Coronary artery (tissue), 2 donors: ENCODE measurements around the gene UQCC2.

ENCODE experiments used
- DNase-seq: peaks from one replicate; pipeline ENCODE4 v3.0.0-alpha.2; 2017; ENCODE audit warnings: low spot score
- H3K27ac ChIP-seq, 2 donors: fragments of 200-600 bp; sonication (generic); one replicate each; pipeline ENCODE4 v1.5.1; 2016 to 2019
- H3K4me3 ChIP-seq: fragments of 200-600 bp; sonication (generic); 2 replicates; pipeline ENCODE4 v1.5.1; 2016; ENCODE audit warnings: mild to moderate bottlenecking, moderate library complexity
- TF ChIP-seq, protein P1 (sequence below): fragments of 200-600 bp; sonication (generic); IDR thresholded peaks from one replicate; pipeline ENCODE4 v1.5.1; 2019; ENCODE audit warnings: antibody characterized with exemption

The UQCC2 gene

GRCh38 chr6:33700391-33701050 is 11.0 kb downstream of the UQCC2 start:
- TF ChIP-seq, protein P1, sequence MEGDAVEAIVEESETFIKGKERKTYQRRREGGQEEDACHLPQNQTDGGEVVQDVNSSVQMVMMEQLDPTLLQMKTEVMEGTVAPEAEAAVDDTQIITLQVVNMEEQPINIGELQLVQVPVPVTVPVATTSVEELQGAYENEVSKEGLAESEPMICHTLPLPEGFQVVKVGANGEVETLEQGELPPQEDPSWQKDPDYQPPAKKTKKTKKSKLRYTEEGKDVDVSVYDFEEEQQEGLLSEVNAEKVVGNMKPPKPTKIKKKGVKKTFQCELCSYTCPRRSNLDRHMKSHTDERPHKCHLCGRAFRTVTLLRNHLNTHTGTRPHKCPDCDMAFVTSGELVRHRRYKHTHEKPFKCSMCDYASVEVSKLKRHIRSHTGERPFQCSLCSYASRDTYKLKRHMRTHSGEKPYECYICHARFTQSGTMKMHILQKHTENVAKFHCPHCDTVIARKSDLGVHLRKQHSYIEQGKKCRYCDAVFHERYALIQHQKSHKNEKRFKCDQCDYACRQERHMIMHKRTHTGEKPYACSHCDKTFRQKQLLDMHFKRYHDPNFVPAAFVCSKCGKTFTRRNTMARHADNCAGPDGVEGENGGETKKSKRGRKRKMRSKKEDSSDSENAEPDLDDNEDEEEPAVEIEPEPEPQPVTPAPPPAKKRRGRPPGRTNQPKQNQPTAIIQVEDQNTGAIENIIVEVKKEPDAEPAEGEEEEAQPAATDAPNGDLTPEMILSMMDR, result peak; percentile 33
- Histone ChIP-seq H3K27ac (no peak overlapping the region), H3K4me3 (no peak overlapping the region)
- DNase-seq, result no peak

DNA sequence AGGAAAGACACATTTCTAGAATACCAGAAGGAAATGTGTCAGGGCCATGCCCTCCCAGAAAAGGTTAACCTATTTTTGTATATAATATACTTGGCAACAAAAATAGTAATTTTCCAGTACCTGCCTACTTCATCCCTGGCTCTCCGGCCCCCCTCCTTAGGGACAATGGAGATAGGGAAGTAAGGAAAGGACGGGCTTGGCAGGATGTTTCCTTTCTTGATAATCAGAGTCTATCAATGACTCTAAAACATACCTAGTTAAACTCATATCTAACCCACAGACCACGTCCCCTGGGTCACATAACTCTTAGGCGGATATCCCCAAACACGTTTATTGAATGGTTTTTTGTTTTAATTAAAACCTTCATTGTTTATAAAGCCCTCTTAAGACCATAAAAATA is 11.8 kb downstream of the UQCC2 start:
- H3K27ac ChIP-seq, result no peak overlapping the region
- DNase-seq, result no peak
- no peak overlapping the region for H3K4me3 ChIP-seq

GRCh38 chr6:33699131-33699530 is 12.4 kb downstream of the UQCC2 start:
- TF ChIP-seq, protein P1, result no peak
- no peak for DNase-seq
- Histone ChIP-seq H3K4me3 (no peak overlapping the region), H3K27ac (no peak overlapping the region)

More for the DNA sequence above, 11.8 kb downstream of the UQCC2 start:
- TF ChIP-seq, protein P1, result no peak

GRCh38 chr6:33698494-33698893 is 13.0 kb downstream of the UQCC2 start:
- no peak for DNase-seq
- no peak overlapping the region for H3K4me3 ChIP-seq
- TF ChIP-seq, protein P1, result no peak
- H3K27ac ChIP-seq, result no peak overlapping the region

DNA sequence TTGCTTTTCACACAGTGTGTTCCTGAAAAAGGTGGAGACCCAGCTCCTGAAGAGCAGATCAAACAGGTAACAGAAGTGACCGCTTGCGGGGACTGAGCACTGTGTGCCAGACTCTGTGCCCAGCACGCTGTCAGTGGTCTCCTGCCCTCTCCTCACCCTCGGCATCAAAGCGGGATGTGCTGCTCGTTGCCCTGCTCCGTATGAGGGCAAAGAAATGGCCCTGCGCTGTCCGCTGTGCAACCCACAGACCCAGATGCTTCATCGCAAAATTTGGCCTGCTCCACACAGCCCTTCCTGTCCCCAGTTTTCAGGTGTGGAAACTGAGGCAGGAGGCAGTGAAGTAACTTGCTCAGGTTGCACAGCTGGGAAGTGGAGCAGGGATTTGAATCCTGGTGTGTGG is 13.7 kb downstream of the UQCC2 start:
- DNase-seq, result no peak
- no peak overlapping the region for H3K27ac ChIP-seq
- TF ChIP-seq, protein P1, result no peak
- no peak overlapping the region for H3K4me3 ChIP-seq

DNA sequence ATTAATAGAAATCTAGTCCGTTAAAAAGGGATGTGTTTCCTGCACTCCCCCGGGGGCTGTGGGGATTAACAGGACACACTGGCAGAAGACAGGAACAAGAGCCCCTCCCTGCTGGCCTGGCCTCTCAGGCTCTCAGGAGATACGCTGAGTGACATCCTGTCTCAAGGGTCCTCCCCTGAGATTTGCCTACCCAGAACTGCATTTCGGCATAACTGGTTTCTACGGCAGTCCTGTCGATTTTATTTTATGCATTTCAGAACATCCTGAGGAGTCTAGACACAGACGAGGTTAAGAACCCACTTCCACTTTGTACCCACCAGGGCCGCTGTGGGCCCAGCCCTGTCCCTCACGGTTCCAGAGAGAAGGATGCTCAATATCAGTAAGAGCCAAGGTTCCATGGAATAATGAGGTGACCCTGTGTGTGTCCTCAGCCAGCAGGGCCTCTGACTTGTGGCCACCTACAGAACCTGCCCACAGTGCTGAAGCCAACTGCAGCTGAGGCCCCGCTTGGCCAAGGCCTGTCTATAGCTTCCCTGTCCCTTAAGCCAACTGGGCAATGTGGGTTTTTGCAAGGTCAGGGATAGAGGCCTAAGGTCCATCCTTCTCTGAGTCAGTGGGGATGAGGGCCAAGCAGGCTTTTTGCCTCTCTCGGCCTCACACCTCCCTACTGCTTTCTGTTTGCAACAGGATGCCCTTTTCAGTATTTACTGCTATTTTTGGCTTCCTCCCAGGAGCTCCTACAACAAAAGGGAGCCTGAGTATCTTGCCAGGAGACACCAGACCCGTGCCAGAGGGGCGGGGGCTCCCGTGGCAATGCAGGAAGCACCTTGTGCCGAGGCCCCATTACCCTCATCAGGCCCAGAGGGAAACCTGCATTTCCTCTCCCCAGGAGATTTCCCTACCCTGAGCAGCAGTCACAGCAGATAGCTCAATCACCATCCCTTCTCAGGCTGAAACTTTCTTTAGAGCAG is 14.7 kb downstream of the UQCC2 start:
- Histone ChIP-seq H3K4me3 (no peak overlapping the region), H3K27ac (peak overlapping the region; percentile 18 to 63)
- no peak for DNase-seq
- TF ChIP-seq, protein P1, result no peak
